HepG2 (cell line): ENCODE data around the gene MPC1L. TPM values are rescaled to one million over a fixed set of nuclear protein-coding genes. Genes with fewer than 3 reads are reported as not detected.

ENCODE experiments used
- ATAC-seq: fragments of 200-7000 bp; cut with Tn5 transposase; 3 replicates; pipeline ENCODE4 v1.9.1; 2020; ENCODE audit warnings: mild to moderate bottlenecking, moderate library complexity
- BruUV-seq: library from RNA; stranded (reverse); fragments of 400-500 nt; replicated peaks from 2 replicates; lab custom pipeline; 2021; lab: Mats Ljungman, UMichigan
- CTCF ChIA-PET: fragments of 300-600 bp; formaldehyde crosslinking; extraction: SDS; loops from one replicate; lab custom pipeline; 2021; ENCODE audit warnings: low total read pairs, inconsistent platforms, low intra/inter-chr PET ratio; lab: Yijun Ruan, JAX
- POLR2A ChIA-PET: fragments of 350-600 bp; sonication (Branson Sonifier 250); formaldehyde crosslinking; loops from one replicate; lab custom pipeline; 2020; ENCODE audit warnings: antibody characterized with exemption, inconsistent platforms; lab: Yijun Ruan, JAX
- DNase-seq: peaks from one replicate; pipeline ENCODE4 v3.0.0-alpha.2; 2015; ENCODE audit warnings: low spot score
- FAIRE-seq: peaks from 3 replicates; lab custom pipeline; 2011; peaks lifted over from hg19 to GRCh38; lab: Jason Lieb, UNC
- H2AFZ ChIP-seq: one replicate; pipeline ENCODE4 v1.6.1; 2011; ENCODE audit warnings: low read length, inconsistent platforms
- H3K27ac ChIP-seq: fragments of 300-600 bp; 3 replicates; pipeline ENCODE4 v1.8.0; 2011; ENCODE audit warnings: mixed run types, mild to moderate bottlenecking, mixed read lengths, low read length, inconsistent platforms; ENCODE audit not compliant: insufficient read depth; ENCODE audit errors: extremely low read length
- H3K27me3 ChIP-seq, 2 experiments: fragments of 200-600 bp in 1 of 2; 2 replicates in 1 of 2; 3 replicates in 1 of 2; pipeline versions ENCODE4 v1.6.0 to v1.8.0; 2011; ENCODE audit warnings: low read length in 2 of 2, mild to moderate bottlenecking in 2 of 2, moderate library complexity in 2 of 2, inconsistent platforms in 1 of 2; ENCODE audit not compliant: insufficient read depth in 2 of 2, control insufficient read depth in 1 of 2
- H3K36me3 ChIP-seq, 2 experiments: fragments of 200-600 bp in 1 of 2; replicated peaks in 1 of 2; 2 replicates in 1 of 2; 3 replicates in 1 of 2; pipeline versions ENCODE4 v1.5.1 to v1.8.0; 2011; ENCODE audit warnings: low read length in 2 of 2, inconsistent platforms in 1 of 2; ENCODE audit not compliant: insufficient read depth in 2 of 2, control insufficient read depth in 1 of 2
- H3K4me1 ChIP-seq: 2 replicates; pipeline ENCODE4 v1.5.1; 2012; ENCODE audit warnings: low read length, inconsistent platforms; ENCODE audit not compliant: insufficient read depth
- H3K4me2 ChIP-seq: 2 replicates; pipeline ENCODE4 v1.6.0; 2011; ENCODE audit warnings: low read depth, low read length, inconsistent platforms
- H3K4me3 ChIP-seq, 3 experiments: fragments of 200-600 bp in 1 of 3; sonication (generic), shearing (Covaris generic) in 1 of 3; replicated peaks in 1 of 3; 2 replicates each; pipeline ENCODE4 v1.5.1; 2011 to 2016; ENCODE audit warnings: low read length in 3 of 3, inconsistent platforms in 2 of 3, low read depth in 2 of 3, mild to moderate bottlenecking in 2 of 3, control low read depth in 1 of 3, mixed read lengths in 1 of 3; ENCODE audit not compliant: insufficient read depth in 1 of 3
- H3K79me2 ChIP-seq: one replicate; pipeline ENCODE4 v1.6.1; 2011; ENCODE audit warnings: low read length, inconsistent platforms; ENCODE audit not compliant: insufficient read depth
- H3K9ac ChIP-seq: 2 replicates; pipeline ENCODE4 v1.6.0; 2011; ENCODE audit warnings: mild to moderate bottlenecking, low read depth, low read length, inconsistent platforms; ENCODE audit not compliant: insufficient read depth
- H3K9me3 ChIP-seq: 2 replicates; pipeline ENCODE4 v1.5.1; 2012; ENCODE audit warnings: mild to moderate bottlenecking, low read length
- H4K20me1 ChIP-seq: 2 replicates; pipeline ENCODE4 v1.6.0; 2011; ENCODE audit warnings: inconsistent platforms, mild to moderate bottlenecking, low read length, moderate library complexity; ENCODE audit not compliant: insufficient read depth
- ARNT ChIP-seq: fragments of 450-650 bp; IDR thresholded peaks from 2 replicates; pipeline ENCODE4 v1.6.1; 2017
- CBX1 ChIP-seq: IDR thresholded peaks from one replicate; pipeline ENCODE4 v1.6.1; 2016; ENCODE audit warnings: antibody characterized with exemption, low read depth
- ELF3 ChIP-seq: IDR thresholded peaks from 2 replicates; pipeline ENCODE4 v1.6.1; 2016; ENCODE audit warnings: missing genetic modification reagents, missing compliant biosample characterization
- GATAD1 ChIP-seq: IDR thresholded peaks from 2 replicates; pipeline ENCODE4 v1.6.1; 2016; ENCODE audit warnings: missing genetic modification reagents, missing compliant biosample characterization
- HOXA9 ChIP-seq: sonication (generic); formaldehyde crosslinking; IDR thresholded peaks from 2 replicates; pipeline ENCODE4 v1.8.1; 2022; ENCODE audit warnings: missing genetic modification reagents, mild to moderate bottlenecking, moderate library complexity, borderline replicate concordance
- MBD4 ChIP-seq: IDR thresholded peaks from 2 replicates; pipeline ENCODE4 v1.6.1; 2012; ENCODE audit warnings: low read length, inconsistent platforms, borderline replicate concordance
- SIX4 ChIP-seq: sonication (generic); formaldehyde crosslinking; IDR thresholded peaks from 2 replicates; pipeline ENCODE4 v1.4.0; 2020; ENCODE audit warnings: missing genetic modification reagents
- ZMYM2 ChIP-seq: sonication (generic); formaldehyde crosslinking; IDR thresholded peaks from 2 replicates; pipeline ENCODE4 v1.8.0; 2022; ENCODE audit warnings: mild to moderate bottlenecking, missing genetic modification reagents
- ZNF557 ChIP-seq: sonication (generic); formaldehyde crosslinking; IDR thresholded peaks from 2 replicates; pipeline ENCODE4 v1.4.0; 2020; ENCODE audit warnings: missing genetic modification reagents
- ZNF652 ChIP-seq: IDR thresholded peaks from 2 replicates; pipeline ENCODE4 v1.6.1; 2016; ENCODE audit warnings: low read depth, borderline replicate concordance
- ZNF790 ChIP-seq: sonication (generic); formaldehyde crosslinking; IDR thresholded peaks from 2 replicates; pipeline ENCODE4 v1.8.0; 2022; ENCODE audit warnings: missing genetic modification reagents, mild to moderate bottlenecking, borderline replicate concordance
- ZNF879 ChIP-seq: sonication (generic); formaldehyde crosslinking; IDR thresholded peaks from 2 replicates; pipeline ENCODE4 v1.8.1; 2023; ENCODE audit warnings: missing genetic modification reagents
- WGBS: methylation state at CpG from one replicate; pipeline ENCODE4 v1.1.6; 2017; ENCODE audit warnings: low lambda C conversion rate; 5-methylcytosine and 5-hydroxymethylcytosine counted together
- in situ Hi-C: cut with HindIII; loops from 2 replicates; pipeline ENCODE4 v1.10.0; 2017; ENCODE audit warnings: low pct_unique_long_range_greater_than_20kb; ENCODE audit not compliant: extremely low pct_ligation_motif_present
- intact Hi-C: fragments of 100-400 bp; cut with micrococcal nuclease; formaldehyde crosslinking; loops from one replicate; pipeline ENCODE4 v1.10.0; 2022; ENCODE audit not compliant: unreplicated experiment
- polyA plus RNA-seq, 8 experiments: library from polyadenylated mRNA; depleted of rRNA in 3 of 8; stranded (reverse) in 7 of 8; unstranded in 1 of 8; fragments of >200 nt; fragmentation: Illumina TruSeq in 4 of 8; extraction: Trizol in 4 of 8; gene quantifications; 2 replicates each; pipeline versions ENCODE4 v1.2.1 to v1.2.3, GENCODE V29; 2011 to 2016; ENCODE audit warnings: low read depth in 4 of 8, missing spikeins in 1 of 8, mixed read lengths in 1 of 8; ENCODE audit not compliant: insufficient read depth in 1 of 8
- total RNA-seq, 5 experiments: library from RNA; depleted of rRNA; stranded (reverse); fragments of >200 nt; fragmentation: Illumina TruSeq; extraction: Trizol; gene quantifications; 2 replicates each; pipeline ENCODE4 v1.2.3, GENCODE V29; 2016; ENCODE audit warnings: low read depth in 1 of 5
- TF ChIP-seq, protein P1 (sequence below): sonication (generic); formaldehyde crosslinking; IDR thresholded peaks from 2 replicates; pipeline ENCODE4 v1.4.0; 2020; ENCODE audit warnings: low read depth, mild to moderate bottlenecking, missing genetic modification reagents

MPC1L gene
- total and polyA plus RNA-seq, 2 of the 13 experiments (the other 11 are each of a cell fraction or from before 2014, with no cell fraction given): not detected

DNA sequence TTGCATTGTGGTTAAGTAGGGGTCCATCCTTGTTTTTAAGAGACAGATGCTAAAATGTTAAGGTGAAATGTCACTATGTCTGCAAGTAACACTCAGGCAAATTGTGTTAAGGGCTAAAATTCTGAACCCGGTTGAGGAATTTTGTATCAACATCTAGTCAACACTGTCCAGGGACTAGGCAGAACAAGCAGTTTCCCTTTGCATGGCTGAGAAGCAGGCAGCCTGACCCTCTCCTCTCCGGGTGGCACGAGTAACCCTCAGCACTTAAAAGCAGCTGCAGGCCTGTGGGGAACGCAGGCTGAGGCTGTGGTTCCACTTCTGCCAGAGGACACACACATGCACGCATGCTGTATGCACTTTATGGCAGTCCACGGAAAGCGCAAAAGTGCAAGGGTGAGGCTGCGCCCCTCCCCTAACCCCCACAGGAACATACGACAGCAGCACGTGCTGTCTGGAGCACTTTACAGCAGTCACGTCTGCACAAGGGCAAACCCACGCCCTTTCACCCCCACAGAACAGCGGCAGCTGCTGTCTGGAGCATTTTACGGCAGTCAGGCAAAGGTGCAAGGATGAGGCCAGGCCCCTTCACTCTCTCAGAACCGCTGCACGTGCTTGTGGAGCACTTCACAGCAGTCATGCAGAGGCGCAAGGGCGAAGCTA lies 619 bp upstream of the MPC1L start:
- Histone ChIP-seq H4K20me1 (no peaks in the 10 kb centered on the region), H3K27me3 (no peaks in the 10 kb centered on the region), H3K4me2 (no peak overlapping the region), H3K79me2 (no peaks in the 10 kb centered on the region), H2AFZ (no peak overlapping the region), H3K9ac (no peak overlapping the region), H3K4me1 (peaks cover 7% of the 10 kb centered on the region), H3K4me3 (no peak overlapping the region), H3K9me3 (no peaks in the 10 kb centered on the region), H3K36me3 (no peaks in the 10 kb centered on the region), H3K27ac (no peak overlapping the region)
- intact Hi-C loops: no loop called here
- ATAC-seq (no peak), DNase-seq (no peak), FAIRE-seq (no peak)
- BruUV-seq: no TSS peak
- CTCF ChIA-PET: no interaction called here
- POLR2A ChIA-PET: no interaction called here
- in situ Hi-C loops: no loop called here
- TF ChIP-seq ELF3 (CRISPR knock-in tag) (no peak), SIX4 (CRISPR knock-in tag) (no peak), ZNF879 (no peak), ZNF557 (CRISPR knock-in tag) (no peak), ZMYM2 (CRISPR knock-in tag) (no peak), HOXA9 (no peak), CBX1 (no peak), ZNF652 (CRISPR knock-in tag) (no peak), ARNT (no peak), MBD4 (no peak), ZNF790 (CRISPR knock-in tag) (no peak), GATAD1 (CRISPR knock-in tag) (no peak)
- TF ChIP-seq, protein P1, sequence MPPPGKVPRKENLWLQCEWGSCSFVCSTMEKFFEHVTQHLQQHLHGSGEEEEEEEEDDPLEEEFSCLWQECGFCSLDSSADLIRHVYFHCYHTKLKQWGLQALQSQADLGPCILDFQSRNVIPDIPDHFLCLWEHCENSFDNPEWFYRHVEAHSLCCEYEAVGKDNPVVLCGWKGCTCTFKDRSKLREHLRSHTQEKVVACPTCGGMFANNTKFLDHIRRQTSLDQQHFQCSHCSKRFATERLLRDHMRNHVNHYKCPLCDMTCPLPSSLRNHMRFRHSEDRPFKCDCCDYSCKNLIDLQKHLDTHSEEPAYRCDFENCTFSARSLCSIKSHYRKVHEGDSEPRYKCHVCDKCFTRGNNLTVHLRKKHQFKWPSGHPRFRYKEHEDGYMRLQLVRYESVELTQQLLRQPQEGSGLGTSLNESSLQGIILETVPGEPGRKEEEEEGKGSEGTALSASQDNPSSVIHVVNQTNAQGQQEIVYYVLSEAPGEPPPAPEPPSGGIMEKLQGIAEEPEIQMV (CRISPR knock-in tag): no peak
- WGBS: 58% methylated on average over 2 of the region's 18 CpGs
